Astrocyte of the hippocampus (primary cell): ENCODE measurements around the gene CNOT10.
"Not testable (repeated sequence)": the region's sequence is repeated elsewhere in the genome, so short reads cannot be mapped to it uniquely, and the experiment has no call there.

ENCODE experiments used
- DNase-seq: peaks from one replicate; pipeline ENCODE4 v3.0.0; 2011; ENCODE audit warnings: low read depth, low spot score

The CNOT10 gene

DNA sequence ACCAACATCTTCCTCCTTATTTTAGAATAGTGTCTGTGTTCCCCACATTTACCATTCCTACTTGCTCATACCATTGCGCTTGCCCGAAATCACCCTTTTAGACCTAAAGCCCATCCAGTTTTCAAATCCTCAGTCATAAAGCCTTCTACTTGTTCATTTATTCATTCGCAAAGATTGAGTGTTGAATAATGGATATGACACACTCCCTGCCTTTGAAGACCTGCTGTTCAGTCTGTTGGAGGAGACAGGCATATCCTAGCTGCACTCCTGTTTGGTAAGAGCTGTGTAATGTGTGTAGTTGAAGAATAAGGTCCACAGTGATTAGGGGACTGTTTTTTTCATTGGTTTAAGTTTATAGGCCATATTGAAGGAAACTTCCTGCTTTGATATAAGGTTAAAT lies 1.7 kb downstream of the CNOT10 start:
- no peak for DNase-seq

DNA sequence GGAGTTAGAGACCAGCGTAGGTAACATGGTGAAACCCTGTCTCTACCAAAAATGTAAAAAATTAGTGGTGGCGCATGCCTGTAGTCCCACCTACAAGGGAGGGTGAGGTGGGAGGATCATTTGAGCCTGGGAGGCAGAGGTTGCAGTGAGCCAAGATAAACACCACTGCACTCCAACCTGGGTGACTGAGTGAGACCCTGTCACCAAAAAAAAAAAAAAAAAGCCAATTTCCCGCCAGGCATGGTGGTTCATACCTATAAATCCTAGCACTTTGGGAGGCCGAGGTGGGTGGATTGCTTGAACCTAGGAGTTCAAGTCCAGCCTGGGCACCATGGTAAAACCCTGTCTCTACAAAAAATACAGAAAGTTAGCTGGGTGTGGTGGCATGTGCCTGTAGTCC lies 6.9 kb downstream of the CNOT10 start:
- no peak for DNase-seq

DNA sequence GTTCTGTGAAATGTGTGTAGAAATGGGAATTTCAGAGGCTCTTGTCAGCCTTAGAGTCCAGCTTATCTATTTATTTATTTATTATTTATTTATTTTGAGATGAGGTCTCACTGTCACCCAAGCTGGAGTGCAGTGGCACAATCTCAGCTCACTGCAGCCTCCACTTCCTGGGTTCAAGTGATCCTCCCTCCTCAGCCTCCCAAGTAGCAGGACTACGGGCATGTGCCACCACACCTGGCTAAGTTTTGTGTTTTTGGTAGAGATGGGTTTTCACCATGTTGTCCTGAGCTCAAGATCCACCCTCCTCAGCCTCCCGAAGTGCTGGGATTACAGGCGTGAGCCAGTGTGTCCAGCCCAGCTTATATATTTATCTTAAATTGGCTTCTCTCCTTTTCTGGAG lies 11.5 kb downstream of the CNOT10 start:
- no peak for DNase-seq

DNA sequence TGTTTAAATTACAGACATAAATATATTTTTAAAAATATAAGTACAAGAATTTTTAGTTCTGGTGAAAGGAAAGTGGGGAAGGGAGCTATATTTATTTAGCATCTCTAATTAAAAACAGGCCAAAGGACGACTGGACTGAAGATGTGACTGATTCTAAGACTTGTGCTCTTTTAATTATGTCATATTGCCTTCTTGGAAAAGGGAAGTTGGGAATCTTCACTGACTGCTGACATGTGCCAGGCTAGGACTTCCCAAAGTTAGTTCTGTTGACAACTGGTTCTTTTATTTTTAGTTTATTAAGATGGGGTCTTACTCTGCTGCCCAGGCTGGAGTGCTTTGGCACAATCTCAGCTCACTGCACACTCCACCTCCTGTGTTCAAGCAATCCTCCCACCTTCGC lies 13.5 kb downstream of the CNOT10 start:
- no peak for DNase-seq

DNA sequence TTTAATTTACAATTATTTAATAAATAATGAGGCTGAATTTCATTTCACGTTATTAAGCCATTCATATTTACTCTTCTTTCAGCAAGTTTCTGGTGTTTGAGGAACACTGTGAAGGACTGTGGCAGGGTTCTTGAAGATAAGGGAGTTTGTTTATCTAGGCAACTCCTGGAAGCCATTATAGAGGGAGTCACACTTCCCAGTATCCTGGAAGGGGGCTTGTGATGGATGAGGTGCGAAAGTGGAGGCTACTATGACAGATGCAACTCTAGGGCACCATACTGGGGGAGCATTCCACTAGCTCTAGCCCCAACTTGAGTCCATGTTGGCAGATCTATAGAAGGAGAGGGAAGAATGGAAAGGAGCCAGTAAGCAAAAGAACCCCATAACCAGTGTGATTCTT lies 14.4 kb downstream of the CNOT10 start:
- DNase-seq: no peak

DNA sequence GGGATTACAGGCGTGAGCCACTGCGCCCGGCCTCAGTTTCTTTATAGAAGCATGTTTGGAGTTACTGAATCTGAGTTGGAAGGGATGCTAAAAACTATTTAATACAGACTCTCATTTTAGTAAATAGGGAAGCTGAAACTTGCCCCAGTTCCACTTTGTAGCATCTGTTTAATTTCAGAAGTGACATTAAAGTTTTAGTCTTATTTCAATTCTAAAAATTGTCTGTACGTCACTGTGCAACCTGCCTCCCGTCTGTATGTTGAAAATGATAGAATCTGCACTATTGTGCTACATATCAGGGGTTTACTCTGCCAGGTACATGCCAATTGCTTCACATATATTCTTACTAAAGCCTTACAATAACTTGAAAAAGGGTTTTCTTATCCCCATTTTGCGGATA lies 15.3 kb downstream of the CNOT10 start:
- DNase-seq: no peak

DNA sequence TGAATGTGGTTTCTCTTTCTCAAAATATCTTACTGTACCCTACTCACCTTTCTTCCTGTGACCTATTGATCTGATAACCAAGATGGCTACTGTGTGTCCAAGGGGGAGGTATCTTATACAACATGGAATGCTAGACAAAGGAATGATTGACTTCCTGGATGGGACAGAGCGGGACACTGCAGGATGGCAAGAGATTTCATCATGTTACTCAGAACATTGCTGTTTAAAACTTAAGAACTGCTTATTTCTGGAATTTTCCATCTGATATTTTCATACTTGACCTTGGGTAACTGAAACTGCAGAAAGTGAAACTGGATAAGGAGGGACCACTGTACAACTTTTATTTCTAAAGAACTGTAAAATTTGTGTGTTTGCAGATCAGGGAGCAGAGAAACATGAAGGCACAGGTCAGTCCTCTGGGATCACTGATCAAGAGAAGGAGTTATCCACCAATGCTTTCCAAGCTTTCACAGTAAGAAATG lies 18.5 kb downstream of the CNOT10 start:
- no peak for DNase-seq

DNA sequence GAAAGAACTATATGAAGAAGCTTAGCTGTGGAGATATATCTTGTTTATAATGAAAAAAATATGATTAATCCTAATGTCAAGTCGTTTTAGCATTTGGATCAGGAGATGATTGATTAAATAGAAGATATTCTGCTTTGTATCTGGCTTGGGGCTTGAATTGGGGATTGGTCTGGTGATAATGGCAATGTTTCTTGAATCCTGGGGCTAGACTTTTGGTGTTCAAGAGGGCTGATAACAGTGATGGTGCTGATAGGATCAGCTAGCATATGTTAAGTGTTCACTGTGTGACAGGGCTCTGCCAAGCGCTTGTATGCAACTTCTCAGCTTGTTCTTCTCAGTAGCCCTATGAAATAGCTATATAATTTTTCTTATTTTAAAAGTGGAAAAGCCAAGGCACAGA lies 20.2 kb downstream of the CNOT10 start:
- no peak for DNase-seq

DNA sequence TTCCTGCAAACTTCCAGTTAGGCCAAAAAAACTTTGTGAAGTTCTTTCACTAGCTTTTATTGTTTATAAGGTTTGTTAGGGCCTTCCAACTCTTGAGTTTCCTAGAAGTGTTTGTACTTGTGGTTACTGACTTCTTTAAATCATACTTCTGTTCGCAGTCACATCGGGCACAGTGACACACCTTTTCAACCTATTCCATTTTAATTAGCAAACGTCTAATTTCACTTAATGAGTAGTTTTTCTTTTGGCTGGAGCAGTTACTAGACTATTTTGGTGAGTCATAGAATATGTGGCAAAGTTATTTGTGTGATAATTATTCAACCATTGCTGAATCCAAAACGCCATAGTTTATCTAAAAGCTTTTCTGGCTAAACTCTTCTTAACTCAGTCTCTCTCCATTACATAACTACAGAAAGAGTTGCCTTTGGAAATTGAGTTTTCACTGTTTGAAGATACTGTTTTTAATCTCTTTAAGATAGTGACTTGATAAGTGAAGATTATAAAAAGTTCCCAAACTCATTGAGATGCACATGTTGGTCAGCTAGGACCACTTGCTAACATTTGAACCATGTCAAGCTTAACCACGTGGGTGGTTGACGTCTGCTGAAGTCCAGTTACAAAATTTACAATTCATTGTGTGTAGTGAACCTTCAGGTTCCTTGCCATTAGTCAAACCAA lies 21.5 kb downstream of the CNOT10 start:
- peak; percentile 53 for DNase-seq

DNA sequence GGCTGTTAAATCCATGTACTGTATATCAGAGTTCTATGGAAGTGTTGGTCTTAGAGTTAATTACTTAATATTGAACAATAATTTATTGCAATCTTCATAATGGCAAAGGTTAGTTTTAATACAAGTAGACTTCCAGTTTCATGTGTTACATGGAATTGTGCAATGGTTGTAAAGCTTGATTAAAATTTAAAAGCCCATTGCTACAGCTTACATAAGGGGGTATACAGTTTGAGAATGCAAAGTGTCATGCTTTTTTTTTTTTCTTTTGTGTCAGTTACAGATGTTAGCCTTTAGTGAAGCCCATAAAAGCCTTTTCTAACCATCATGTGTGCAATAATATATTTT lies 22.0 kb downstream of the CNOT10 start:
- DNase-seq: no peak

DNA sequence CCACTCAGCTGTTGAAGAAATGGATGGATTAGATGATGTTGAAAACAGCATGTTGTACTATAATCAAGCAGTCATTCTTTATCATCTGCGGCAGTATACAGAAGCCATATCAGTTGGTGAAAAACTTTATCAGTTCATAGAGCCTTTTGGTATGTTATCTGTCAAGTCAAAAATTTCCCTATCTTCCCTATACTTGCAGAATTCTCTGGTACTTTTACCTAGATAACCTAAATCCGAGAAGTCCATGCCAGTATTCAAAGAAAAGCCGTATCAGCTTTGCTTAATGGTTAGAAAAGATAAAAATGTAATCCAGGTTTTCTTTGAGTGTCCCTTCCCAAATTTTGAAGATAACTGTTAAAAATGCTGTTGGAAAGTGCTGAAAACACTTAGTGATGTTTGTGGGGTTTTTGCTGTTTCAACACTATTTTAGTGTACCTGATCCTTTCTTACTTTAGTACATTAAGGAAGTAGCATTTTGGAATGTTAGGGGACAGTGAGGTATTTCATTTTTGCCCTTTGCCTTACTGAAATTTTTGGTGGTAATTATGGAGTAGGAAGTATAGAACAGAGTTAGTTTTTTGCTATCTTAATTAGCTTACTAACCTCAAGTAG lies 23.8 kb downstream of the CNOT10 start:
- no peak for DNase-seq

DNA sequence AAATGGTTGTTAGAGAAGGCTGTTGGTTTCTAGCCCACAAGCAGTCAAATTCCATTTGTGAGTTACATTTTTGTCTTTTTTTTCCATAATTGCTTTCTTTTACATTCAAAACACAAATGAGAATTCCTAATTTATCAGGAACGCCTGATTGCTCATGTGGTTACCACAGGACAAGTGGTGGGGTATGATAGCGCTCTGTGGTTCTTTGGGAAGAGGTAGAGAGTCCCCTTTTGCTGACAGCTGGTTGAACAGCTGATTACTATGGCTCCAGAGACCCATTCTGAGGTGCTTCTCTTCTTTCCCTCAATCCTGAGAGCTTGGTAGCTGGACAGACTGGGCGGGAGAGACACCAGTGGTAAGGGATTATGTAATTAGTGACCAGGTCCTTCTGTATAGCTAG lies 24.4 kb downstream of the CNOT10 start:
- DNase-seq: no peak

DNA sequence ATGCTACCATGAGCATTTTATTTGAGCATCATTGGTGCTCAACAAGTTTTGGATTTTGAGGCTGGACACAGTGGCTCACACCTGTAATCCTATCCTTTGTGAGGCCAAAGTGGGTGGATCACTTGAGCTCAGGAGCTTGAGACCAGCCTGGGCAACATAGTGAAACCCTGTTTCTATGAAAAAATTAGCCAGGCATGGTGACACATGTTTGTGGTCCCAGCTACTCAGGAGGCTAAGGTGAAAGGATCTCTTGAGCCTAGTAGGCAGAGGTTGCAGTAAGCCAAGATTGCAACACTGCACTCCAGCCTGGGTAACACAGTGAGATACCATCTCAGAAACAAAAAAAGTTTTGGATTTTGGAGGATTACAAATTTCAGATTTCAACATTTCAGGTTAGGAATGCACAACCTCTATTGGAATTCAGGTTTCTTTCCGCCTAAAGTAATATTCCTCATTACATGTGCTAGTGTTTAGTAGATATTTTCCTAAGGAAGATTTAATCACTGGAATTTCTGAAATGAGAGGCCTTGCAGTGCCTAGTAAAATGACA lies 27.6 kb downstream of the CNOT10 start:
- no peak for DNase-seq

DNA sequence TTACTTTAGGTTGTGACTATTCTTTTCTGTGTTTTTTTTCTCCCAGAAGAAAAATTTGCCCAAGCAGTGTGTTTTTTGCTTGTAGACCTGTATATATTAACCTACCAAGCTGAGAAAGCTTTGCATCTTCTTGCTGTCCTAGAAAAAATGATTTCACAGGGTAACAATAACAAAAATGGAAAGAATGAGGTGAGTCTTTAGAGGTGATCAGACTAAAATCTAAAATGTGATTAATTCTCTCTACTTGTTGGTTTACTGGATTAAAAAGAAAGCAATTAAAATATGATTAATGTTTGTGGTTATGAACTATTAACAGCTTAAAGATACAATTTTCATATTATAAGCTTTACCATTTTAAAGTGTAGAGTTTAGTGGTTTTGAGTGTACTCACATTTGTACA lies 28.2 kb downstream of the CNOT10 start:
- DNase-seq: no peak

DNA sequence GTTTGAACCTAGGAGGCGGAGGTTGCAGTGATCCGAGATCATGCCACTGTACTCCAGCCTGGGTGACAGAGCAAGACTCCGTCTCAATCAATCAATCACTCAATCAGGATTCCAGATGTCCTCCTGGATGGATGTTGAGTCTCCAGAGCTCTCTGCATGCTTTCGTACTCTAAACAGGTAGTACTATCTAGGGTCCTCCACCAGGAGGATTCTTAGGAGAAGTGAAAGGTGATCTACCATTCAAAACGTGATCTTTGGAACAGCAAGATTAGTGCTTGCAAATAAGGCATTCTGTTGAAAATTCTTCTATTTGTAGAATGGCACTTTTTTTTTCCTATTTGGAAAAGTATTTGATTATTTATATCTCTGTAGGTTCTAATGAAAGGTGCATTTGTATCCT lies 34.3 kb downstream of the CNOT10 start:
- DNase-seq: no peak

DNA sequence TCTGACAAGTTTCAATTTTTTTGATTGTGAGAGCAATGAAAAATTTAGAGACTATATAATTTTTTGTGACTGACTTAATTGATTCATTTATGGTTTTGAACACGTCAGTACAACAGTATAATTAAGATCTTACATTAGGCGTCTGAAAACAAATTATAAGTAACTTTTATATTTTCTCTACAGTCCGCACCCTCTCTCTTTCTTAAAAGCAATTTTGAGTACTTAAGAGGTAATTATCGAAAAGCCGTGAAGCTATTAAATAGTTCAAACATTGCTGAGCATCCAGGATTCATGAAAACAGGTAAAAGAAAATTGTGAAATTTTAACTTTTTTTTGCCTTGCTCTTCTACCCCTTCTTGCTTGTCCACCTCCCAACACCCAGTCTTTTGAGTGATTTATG lies 34.9 kb downstream of the CNOT10 start:
- DNase-seq: no peak

DNA sequence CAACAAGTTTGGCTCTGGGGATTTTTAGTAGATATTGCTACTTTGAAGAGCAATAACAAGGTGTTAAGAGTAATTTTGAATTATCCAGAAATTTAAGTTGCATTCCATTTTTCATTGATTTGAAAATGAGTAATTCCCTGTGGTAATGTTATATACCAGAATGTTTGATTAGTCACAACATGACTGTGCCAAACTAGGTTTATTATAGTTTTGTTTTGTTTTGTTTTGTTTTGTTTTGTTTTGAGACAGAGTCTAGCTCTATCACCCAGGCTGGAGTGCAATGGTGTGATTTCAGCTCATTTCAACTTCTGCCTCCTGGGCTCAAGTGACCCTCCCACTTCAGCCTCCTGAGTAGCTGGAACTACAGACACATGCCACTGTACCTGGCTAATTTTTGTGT lies 40.7 kb downstream of the CNOT10 start:
- DNase-seq: no peak

DNA sequence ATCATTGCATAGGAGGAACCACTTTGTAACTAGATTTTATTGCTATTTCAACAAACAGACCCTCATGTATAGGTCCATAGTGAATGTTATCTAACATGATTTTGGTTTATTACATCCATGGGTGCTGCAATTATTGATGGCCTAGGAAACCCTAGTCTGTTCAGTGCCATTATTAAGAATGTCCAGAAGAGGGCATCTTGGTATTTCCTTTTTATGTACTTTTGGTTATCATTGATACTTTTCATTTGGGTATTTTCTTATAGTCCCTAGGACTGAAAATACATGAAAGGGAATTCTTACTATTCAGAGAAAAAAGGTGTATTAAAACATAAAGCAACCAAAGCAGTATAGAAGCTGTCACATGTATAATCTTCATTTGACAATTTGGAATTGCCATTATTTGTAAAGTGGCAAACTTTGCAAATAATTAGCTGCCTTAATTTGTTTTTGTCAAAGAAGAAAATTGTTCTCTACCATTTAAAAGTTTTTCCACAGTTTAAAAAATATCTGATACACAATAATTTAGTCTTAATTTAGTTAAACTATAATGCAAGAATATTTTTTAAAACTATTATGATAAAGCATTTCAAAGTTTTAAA lies 48.7 kb downstream of the CNOT10 start:
- DNase-seq: peak; percentile 52

DNA sequence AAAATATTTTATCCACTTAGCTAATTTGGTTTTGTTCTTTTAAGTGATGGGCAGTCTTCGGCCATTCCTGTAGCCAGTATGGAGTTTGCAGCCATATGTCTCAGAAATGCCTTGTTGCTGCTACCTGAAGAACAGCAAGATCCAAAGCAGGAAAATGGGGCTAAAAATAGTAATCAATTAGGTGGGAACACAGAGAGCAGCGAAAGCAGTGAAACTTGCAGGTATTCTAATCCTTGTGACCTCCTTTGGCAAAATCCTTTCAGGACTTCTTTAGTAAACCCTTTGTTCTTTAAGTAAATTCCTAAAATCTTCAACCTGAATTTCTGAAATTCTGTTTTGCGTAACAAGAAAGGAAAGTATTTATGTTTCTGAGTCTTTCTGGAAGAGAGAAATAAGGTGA lies 49.8 kb downstream of the CNOT10 start:
- no peak for DNase-seq

DNA sequence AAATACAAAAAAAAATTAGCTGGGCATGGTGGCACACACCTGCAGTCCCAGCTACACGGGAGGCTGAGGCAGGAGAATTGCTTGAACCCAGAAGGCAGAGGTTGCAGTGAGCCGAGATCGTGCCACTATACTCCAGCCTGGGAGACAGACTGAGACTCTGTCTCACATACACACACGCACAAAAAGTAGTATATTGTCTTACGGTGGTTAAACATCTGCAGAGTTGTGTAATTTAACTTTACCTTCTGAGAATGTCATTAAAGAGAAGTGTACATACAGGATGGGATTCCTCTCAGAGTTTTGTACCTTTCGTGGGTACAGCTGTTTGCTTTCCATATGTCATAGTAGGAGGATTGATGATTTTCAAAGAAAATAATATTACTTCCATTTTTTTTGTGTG lies 58.5 kb downstream of the CNOT10 start:
- not testable (repeated sequence) for DNase-seq

DNA sequence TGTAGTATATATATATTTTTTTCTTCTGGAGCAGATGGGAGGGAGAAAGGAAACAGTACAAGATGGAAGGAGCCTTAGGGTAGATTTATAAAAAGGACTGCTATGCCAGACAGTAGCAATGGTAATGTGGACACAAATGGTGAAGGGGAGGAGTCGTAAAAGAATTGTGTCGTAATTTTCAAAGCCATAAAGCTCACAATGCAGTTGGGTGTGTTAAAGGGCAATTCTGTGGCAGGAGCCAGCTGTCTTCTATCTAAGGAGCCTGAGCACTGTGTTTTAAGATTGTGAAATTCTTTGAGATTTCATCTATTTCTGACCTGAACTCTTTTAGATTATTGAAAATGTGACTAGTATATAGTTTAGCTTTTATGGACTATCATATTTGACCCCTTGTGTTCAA lies 58.9 kb downstream of the CNOT10 start:
- DNase-seq: no peak

DNA sequence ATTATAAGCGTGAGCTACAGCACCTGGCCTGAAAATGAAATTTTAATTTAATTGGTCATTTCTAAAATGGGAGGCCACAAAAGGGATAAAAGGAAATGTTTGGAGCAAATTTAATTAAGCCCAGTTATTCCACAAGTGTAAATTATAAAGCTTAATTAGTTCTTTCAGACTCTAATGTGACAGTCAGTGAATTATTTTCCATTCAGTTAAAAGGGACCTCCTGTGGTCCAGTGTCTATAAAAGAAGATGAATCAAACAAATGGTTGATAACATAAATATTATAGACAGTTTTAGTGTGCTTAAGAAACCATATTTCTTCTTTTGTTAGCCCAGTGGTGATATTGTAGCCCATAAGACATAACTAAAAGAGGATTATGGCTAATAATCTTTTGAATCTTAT lies 66.4 kb downstream of the CNOT10 start:
- DNase-seq: no peak

DNA sequence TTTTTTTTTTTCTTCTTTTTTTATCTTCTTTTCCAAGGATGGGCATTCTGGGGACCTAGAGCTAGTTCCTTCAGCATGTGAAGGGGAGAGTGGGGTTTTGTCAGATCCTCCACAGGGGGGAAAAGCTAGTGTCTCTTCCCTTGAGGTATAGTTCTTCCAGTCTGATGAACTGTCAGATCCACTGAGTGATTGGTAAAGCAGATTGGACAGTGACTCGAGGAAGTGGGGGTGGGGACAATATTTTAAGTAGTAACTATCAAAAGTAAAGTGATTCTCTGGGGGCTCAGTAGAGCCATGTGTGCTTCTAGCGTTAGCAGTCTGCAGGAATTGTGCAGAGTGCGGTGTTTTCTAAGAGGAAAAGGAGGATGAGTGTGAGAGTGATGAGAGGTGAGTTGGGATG lies 70.8 kb downstream of the CNOT10 start:
- DNase-seq: no peak
